DND-41 (cell line): Measurements from ENCODE around the gene CLEC14A.

Source experiments
- ATAC-seq: fragments of 200-7000 bp; cut with Tn5 transposase; 3 replicates; pipeline ENCODE4 v1.9.1; 2021; ENCODE audit warnings: low read depth; ENCODE audit not compliant: insufficient read depth
- DNase-seq: peaks from one replicate; pipeline ENCODE4 v3.0.0-alpha.2; 2020
- H2AFZ ChIP-seq: 2 replicates; pipeline ENCODE4 v1.6.0; 2012; ENCODE audit warnings: low read depth, low read length
- H3K27ac ChIP-seq: 2 replicates; pipeline ENCODE4 v1.5.1; 2012; ENCODE audit warnings: low read length, inconsistent platforms
- H3K27me3 ChIP-seq: fragments of 200-600 bp; sonication (generic); 2 replicates; pipeline ENCODE4 v1.6.0; 2012; ENCODE audit warnings: low read length, mild to moderate bottlenecking, inconsistent platforms; ENCODE audit not compliant: insufficient read depth, poor library complexity
- H3K36me3 ChIP-seq: 2 replicates; pipeline ENCODE4 v1.5.1; 2012; ENCODE audit warnings: low read length, inconsistent platforms; ENCODE audit not compliant: insufficient read depth
- H3K4me1 ChIP-seq: 2 replicates; pipeline ENCODE4 v1.5.1; 2012; ENCODE audit warnings: mild to moderate bottlenecking, low read length; ENCODE audit not compliant: insufficient read depth
- H3K4me2 ChIP-seq: 2 replicates; pipeline ENCODE4 v1.6.0; 2012; ENCODE audit warnings: mild to moderate bottlenecking, moderate library complexity, low read length, inconsistent platforms; ENCODE audit not compliant: insufficient read depth
- H3K4me3 ChIP-seq, 2 experiments: fragments of 200-600 bp in 1 of 2; shearing (Covaris generic) in 1 of 2; 2 replicates each; pipeline ENCODE4 v1.5.1; 2012 to 2016; ENCODE audit warnings: inconsistent platforms in 2 of 2, low read length in 2 of 2, mild to moderate bottlenecking in 2 of 2, low read depth in 1 of 2, moderate library complexity in 1 of 2
- H3K79me2 ChIP-seq: 2 replicates; pipeline ENCODE4 v1.6.0; 2012; ENCODE audit warnings: low read length, inconsistent platforms; ENCODE audit not compliant: insufficient read depth
- H3K9ac ChIP-seq: 2 replicates; pipeline ENCODE4 v1.6.0; 2012; ENCODE audit warnings: low read depth, mild to moderate bottlenecking, inconsistent platforms, low read length, moderate library complexity
- H3K9me3 ChIP-seq: 2 replicates; pipeline ENCODE4 v1.5.1; 2012; ENCODE audit warnings: low read length, moderate library complexity, mild to moderate bottlenecking, inconsistent platforms; ENCODE audit not compliant: insufficient read depth, severe bottlenecking
- H4K20me1 ChIP-seq: 2 replicates; pipeline ENCODE4 v1.6.0; 2012; ENCODE audit warnings: low read length; ENCODE audit not compliant: insufficient read depth
- CTCF ChIP-seq: IDR thresholded peaks from 2 replicates; pipeline ENCODE4 v1.5.1; 2012; ENCODE audit warnings: borderline replicate concordance, low read length, moderate library complexity, mild to moderate bottlenecking; ENCODE audit not compliant: poor library complexity, severe bottlenecking; ENCODE audit errors: extremely low read depth
- EZH2 ChIP-seq: IDR thresholded peaks from 3 replicates; pipeline ENCODE4 v1.6.1; 2012; ENCODE audit warnings: borderline replicate concordance, low read depth, mild to moderate bottlenecking, moderate library complexity, low read length, inconsistent platforms; ENCODE audit not compliant: severe bottlenecking

The CLEC14A gene

GRCh38 chr14:38254571-38255407 lies 1.1 kb downstream of the CLEC14A start:
- Histone ChIP-seq H3K9ac (no peak overlapping the region), H3K27me3 (no peaks in the 10 kb centered on the region), H3K27ac (no peak overlapping the region), H3K4me3 (no peak overlapping the region), H3K4me1 (no peaks in the 10 kb centered on the region), H3K36me3 (no peaks in the 10 kb centered on the region), H3K9me3 (no peaks in the 10 kb centered on the region), H3K4me2 (no peak overlapping the region), H2AFZ (no peak overlapping the region), H4K20me1 (no peaks in the 10 kb centered on the region), H3K79me2 (no peaks in the 10 kb centered on the region)
- no peak for DNase-seq
- no peak for ATAC-seq
- TF ChIP-seq EZH2: no peak
- TF ChIP-seq CTCF: no peak

- Histone ChIP-seq H3K4me2 (no peak overlapping the region), H3K27me3 (no peaks in the 10 kb centered on the region), H3K4me3 (no peak overlapping the region), H3K36me3 (no peaks in the 10 kb centered on the region), H3K27ac (no peak overlapping the region), H3K9me3 (no peaks in the 10 kb centered on the region), H3K4me1 (no peaks in the 10 kb centered on the region), H3K9ac (no peak overlapping the region), H2AFZ (no peak overlapping the region), H4K20me1 (no peaks in the 10 kb centered on the region), H3K79me2 (no peaks in the 10 kb centered on the region)
- no peak for DNase-seq
- ATAC-seq: no peak
- TF ChIP-seq EZH2: no peak
- no peak for TF ChIP-seq CTCF
Observed at GRCh38 chr14:38253676-38254075, 2.2 kb downstream of the CLEC14A start.

- no peaks in the 10 kb centered on the region for H3K9me3 ChIP-seq
- ATAC-seq (no peak), DNase-seq (no peak)
- TF ChIP-seq CTCF (no peak), EZH2 (no peak)
- no peak overlapping the region for H3K4me3 ChIP-seq
- H2AFZ ChIP-seq: no peak overlapping the region
- no peaks in the 10 kb centered on the region for H4K20me1 ChIP-seq
- H3K36me3 ChIP-seq: no peaks in the 10 kb centered on the region
- no peak overlapping the region for H3K9ac ChIP-seq
- H3K27ac ChIP-seq: no peak overlapping the region
- no peaks in the 10 kb centered on the region for H3K27me3 ChIP-seq
- H3K4me1 ChIP-seq: no peaks in the 10 kb centered on the region
- H3K4me2 ChIP-seq: no peak overlapping the region
- H3K79me2 ChIP-seq: no peaks in the 10 kb centered on the region
Observed at GRCh38 chr14:38252066-38252710, 3.7 kb downstream of the CLEC14A start.
